Keratinocyte (primary cell): Measurements from ENCODE around the gene POMT2.

ENCODE experiments used
- EZH2 ChIP-seq: IDR thresholded peaks from one replicate; pipeline ENCODE4 v1.6.1; 2012; ENCODE audit warnings: inconsistent platforms, mild to moderate bottlenecking, low read length, moderate library complexity
- TF ChIP-seq, protein P1 (sequence below), 3 experiments: IDR thresholded peaks in 1 of 3; conservative IDR thresholded peaks in 1 of 3; optimal IDR thresholded peaks in 1 of 3; 2 replicates in 2 of 3; 3 replicates in 1 of 3; pipeline versions ENCODE3 to v1.5.1; 2011; ENCODE audit warnings: low read length in 3 of 3, mild to moderate bottlenecking in 3 of 3, moderate library complexity in 2 of 3, control low read depth in 1 of 3, inconsistent platforms in 1 of 3; ENCODE audit not compliant: insufficient read depth in 2 of 3; ENCODE audit errors: extremely low read depth in 1 of 3

DNA sequence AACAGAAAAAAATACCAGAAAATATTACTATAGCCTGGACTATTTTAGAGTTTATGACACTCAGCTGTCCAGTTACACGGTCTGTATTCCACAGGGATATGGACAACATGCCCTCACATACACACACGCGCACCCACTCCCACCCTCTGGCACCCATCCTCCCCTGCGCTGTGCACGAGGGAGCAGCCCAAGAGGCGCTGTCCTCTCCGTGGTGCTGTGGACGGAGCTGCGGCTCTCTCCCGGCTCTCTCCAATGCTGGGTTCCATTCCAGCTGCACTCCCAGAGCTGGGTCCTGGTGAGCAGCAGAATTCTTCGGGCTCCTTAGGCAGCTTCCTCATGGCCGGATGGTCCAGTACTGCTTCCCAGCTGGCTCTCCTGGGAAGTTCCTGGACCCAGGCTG lies 43.7 kb downstream of the POMT2 start:
- TF ChIP-seq, protein P1, sequence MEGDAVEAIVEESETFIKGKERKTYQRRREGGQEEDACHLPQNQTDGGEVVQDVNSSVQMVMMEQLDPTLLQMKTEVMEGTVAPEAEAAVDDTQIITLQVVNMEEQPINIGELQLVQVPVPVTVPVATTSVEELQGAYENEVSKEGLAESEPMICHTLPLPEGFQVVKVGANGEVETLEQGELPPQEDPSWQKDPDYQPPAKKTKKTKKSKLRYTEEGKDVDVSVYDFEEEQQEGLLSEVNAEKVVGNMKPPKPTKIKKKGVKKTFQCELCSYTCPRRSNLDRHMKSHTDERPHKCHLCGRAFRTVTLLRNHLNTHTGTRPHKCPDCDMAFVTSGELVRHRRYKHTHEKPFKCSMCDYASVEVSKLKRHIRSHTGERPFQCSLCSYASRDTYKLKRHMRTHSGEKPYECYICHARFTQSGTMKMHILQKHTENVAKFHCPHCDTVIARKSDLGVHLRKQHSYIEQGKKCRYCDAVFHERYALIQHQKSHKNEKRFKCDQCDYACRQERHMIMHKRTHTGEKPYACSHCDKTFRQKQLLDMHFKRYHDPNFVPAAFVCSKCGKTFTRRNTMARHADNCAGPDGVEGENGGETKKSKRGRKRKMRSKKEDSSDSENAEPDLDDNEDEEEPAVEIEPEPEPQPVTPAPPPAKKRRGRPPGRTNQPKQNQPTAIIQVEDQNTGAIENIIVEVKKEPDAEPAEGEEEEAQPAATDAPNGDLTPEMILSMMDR (optimal IDR thresholded peaks at IDR 0.05 in 1 of 3, IDR thresholded peaks at IDR 0.05 in 1 of 3, conservative IDR thresholded peaks at IDR 0.05 in 1 of 3; ENCODE audit: extremely low read depth in 1 of 3, insufficient read depth in 2 of 3, low read length in 3 of 3) = no peak
- TF ChIP-seq EZH2 = no peak
